H1 (cell line): Measurements from ENCODE around the gene PTS. TPM values are rescaled to one million over a fixed set of nuclear protein-coding genes. Genes with fewer than 3 reads are reported as not detected.

Experiments
- polyA plus RNA-seq, 7 experiments: library from polyadenylated mRNA; depleted of rRNA in 3 of 7; stranded (reverse) in 5 of 7; unstranded in 2 of 7; fragments of >200 nt in 5 of 7; fragments of 200-250 nt in 2 of 7; gene quantifications; 1 replicate in 5 of 7; 2 replicates in 1 of 7; 4 replicates in 1 of 7; pipeline versions ENCODE4 v1.2.1 to v1.2.3, GENCODE V29; 2011 to 2013; ENCODE audit warnings: missing spikeins in 2 of 7, mixed read lengths in 2 of 7
- total RNA-seq: library from RNA; stranded (reverse); fragmentation: NEBNext Ultra II Directional; extraction: Animal tissue kit (Norgen Biotek cat#: 25700); gene quantifications from 2 replicates; pipeline ENCODE4 v1.2.1, GENCODE V29; 2021
- TF ChIP-seq, protein P1 (sequence below): fragments of 300-600 bp; sonication (generic); IDR thresholded peaks from 2 replicates; pipeline ENCODE4 v1.7.1; 2012; ENCODE audit warnings: low read length, moderate library complexity, mild to moderate bottlenecking, inconsistent platforms; ENCODE audit not compliant: insufficient replicate concordance

Gene PTS
- total and polyA plus RNA-seq, 2 of the 8 experiments (the other 6 are each of a cell fraction or from before 2014, with no cell fraction given): 18.3 to 25.9 TPM

DNA sequence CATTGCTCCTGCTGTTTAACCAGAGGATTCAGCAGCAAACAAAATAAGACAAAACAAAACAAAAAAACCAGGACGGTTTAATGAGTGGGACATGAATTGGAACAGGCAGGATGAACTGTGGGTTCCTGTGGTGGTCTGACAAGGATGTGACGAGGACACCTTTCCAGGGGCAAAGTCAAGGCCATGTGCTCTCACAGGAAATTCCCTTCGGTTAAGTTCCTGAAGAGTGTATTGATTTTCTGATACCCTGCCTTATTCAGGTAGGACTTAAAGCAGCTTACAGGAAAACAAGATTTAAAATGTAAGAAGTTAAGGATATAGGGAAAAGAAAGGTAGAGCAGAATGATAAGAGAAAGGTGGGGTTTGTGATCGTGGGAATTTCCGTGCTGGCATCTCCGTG lies 42.9 kb downstream of the PTS start (continued):
- TF ChIP-seq, protein P1, sequence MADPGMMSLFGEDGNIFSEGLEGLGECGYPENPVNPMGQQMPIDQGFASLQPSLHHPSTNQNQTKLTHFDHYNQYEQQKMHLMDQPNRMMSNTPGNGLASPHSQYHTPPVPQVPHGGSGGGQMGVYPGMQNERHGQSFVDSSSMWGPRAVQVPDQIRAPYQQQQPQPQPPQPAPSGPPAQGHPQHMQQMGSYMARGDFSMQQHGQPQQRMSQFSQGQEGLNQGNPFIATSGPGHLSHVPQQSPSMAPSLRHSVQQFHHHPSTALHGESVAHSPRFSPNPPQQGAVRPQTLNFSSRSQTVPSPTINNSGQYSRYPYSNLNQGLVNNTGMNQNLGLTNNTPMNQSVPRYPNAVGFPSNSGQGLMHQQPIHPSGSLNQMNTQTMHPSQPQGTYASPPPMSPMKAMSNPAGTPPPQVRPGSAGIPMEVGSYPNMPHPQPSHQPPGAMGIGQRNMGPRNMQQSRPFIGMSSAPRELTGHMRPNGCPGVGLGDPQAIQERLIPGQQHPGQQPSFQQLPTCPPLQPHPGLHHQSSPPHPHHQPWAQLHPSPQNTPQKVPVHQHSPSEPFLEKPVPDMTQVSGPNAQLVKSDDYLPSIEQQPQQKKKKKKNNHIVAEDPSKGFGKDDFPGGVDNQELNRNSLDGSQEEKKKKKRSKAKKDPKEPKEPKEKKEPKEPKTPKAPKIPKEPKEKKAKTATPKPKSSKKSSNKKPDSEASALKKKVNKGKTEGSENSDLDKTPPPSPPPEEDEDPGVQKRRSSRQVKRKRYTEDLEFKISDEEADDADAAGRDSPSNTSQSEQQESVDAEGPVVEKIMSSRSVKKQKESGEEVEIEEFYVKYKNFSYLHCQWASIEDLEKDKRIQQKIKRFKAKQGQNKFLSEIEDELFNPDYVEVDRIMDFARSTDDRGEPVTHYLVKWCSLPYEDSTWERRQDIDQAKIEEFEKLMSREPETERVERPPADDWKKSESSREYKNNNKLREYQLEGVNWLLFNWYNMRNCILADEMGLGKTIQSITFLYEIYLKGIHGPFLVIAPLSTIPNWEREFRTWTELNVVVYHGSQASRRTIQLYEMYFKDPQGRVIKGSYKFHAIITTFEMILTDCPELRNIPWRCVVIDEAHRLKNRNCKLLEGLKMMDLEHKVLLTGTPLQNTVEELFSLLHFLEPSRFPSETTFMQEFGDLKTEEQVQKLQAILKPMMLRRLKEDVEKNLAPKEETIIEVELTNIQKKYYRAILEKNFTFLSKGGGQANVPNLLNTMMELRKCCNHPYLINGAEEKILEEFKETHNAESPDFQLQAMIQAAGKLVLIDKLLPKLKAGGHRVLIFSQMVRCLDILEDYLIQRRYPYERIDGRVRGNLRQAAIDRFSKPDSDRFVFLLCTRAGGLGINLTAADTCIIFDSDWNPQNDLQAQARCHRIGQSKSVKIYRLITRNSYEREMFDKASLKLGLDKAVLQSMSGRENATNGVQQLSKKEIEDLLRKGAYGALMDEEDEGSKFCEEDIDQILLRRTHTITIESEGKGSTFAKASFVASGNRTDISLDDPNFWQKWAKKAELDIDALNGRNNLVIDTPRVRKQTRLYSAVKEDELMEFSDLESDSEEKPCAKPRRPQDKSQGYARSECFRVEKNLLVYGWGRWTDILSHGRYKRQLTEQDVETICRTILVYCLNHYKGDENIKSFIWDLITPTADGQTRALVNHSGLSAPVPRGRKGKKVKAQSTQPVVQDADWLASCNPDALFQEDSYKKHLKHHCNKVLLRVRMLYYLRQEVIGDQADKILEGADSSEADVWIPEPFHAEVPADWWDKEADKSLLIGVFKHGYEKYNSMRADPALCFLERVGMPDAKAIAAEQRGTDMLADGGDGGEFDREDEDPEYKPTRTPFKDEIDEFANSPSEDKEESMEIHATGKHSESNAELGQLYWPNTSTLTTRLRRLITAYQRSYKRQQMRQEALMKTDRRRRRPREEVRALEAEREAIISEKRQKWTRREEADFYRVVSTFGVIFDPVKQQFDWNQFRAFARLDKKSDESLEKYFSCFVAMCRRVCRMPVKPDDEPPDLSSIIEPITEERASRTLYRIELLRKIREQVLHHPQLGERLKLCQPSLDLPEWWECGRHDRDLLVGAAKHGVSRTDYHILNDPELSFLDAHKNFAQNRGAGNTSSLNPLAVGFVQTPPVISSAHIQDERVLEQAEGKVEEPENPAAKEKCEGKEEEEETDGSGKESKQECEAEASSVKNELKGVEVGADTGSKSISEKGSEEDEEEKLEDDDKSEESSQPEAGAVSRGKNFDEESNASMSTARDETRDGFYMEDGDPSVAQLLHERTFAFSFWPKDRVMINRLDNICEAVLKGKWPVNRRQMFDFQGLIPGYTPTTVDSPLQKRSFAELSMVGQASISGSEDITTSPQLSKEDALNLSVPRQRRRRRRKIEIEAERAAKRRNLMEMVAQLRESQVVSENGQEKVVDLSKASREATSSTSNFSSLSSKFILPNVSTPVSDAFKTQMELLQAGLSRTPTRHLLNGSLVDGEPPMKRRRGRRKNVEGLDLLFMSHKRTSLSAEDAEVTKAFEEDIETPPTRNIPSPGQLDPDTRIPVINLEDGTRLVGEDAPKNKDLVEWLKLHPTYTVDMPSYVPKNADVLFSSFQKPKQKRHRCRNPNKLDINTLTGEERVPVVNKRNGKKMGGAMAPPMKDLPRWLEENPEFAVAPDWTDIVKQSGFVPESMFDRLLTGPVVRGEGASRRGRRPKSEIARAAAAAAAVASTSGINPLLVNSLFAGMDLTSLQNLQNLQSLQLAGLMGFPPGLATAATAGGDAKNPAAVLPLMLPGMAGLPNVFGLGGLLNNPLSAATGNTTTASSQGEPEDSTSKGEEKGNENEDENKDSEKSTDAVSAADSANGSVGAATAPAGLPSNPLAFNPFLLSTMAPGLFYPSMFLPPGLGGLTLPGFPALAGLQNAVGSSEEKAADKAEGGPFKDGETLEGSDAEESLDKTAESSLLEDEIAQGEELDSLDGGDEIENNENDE: no peak
